ENCODE data around the gene BMAL1.

Gene BMAL1

GRCh38 chr11:13291800-13292199 is 14.2 kb downstream of the BMAL1 start:
- DNase-seq (ENCODE audit: low spot score): no peak

GRCh38 chr11:13292970-13293369 is 15.4 kb downstream of the BMAL1 start:
- no peak for DNase-seq (ENCODE audit: low spot score)

- no peak for DNase-seq (ENCODE audit: low spot score)
These were observed 16.6 kb downstream of the BMAL1 start for GRCh38 chr11:13294178-13294577.

- DNase-seq (ENCODE audit: low spot score): no peak
These were observed 17.4 kb downstream of the BMAL1 start for GRCh38 chr11:13294771-13295579.

- no peak for DNase-seq (ENCODE audit: low spot score)
These were observed 19.8 kb downstream of the BMAL1 start for GRCh38 chr11:13297308-13297916.

- no peak for DNase-seq (ENCODE audit: low spot score)
These were observed 20.3 kb downstream of the BMAL1 start for GRCh38 chr11:13297917-13298356.

GRCh38 chr11:13298765-13299164 is 21.2 kb downstream of the BMAL1 start:
- DNase-seq (ENCODE audit: low spot score): no peak

- DNase-seq (ENCODE audit: low spot score): no peak
These were observed 23.9 kb downstream of the BMAL1 start for GRCh38 chr11:13301522-13301921.

GRCh38 chr11:13302420-13302958 is 24.9 kb downstream of the BMAL1 start:
- peak; percentile 57 for DNase-seq (ENCODE audit: low spot score)

- no peak for DNase-seq (ENCODE audit: low spot score)
These were observed 26.4 kb downstream of the BMAL1 start for GRCh38 chr11:13303668-13304649.

- DNase-seq (ENCODE audit: low spot score): no peak
These were observed 27.2 kb downstream of the BMAL1 start for GRCh38 chr11:13304655-13305335.

GRCh38 chr11:13308704-13309103 is 31.1 kb downstream of the BMAL1 start:
- DNase-seq (ENCODE audit: low spot score): no peak

GRCh38 chr11:13309156-13309555 is 31.6 kb downstream of the BMAL1 start:
- DNase-seq (ENCODE audit: low spot score): no peak

- no peak for DNase-seq (ENCODE audit: low spot score)
These were observed 32.9 kb downstream of the BMAL1 start for GRCh38 chr11:13310443-13310842.

- no peak for DNase-seq (ENCODE audit: low spot score)
These were observed 34.0 kb downstream of the BMAL1 start for GRCh38 chr11:13311570-13311969.

- no peak for DNase-seq (ENCODE audit: low spot score)
These were observed 35.6 kb downstream of the BMAL1 start for GRCh38 chr11:13313005-13313819.

- DNase-seq (ENCODE audit: low spot score): no peak
These were observed 37.2 kb downstream of the BMAL1 start for GRCh38 chr11:13314676-13315394.

GRCh38 chr11:13315517-13316432 is 38.2 kb downstream of the BMAL1 start:
- DNase-seq (ENCODE audit: low spot score): no peak

- DNase-seq (ENCODE audit: low spot score): no peak
These were observed 39.0 kb downstream of the BMAL1 start for GRCh38 chr11:13316528-13316961.
